MM.1S (cell line): ENCODE results near the gene FAM193B.

Experiments
- CTCF ChIP-seq: fragments of 300-600 bp; sonication (generic); IDR thresholded peaks from 2 replicates; pipeline ENCODE4 v1.5.1; 2016; ENCODE audit warnings: antibody characterized with exemption, low read length, mixed read lengths
- EZH2 ChIP-seq: fragments of 300-600 bp; sonication (generic); optimal IDR thresholded peaks from 2 replicates; pipeline ENCODE3; 2017; ENCODE audit warnings: low read depth, mild to moderate bottlenecking, antibody characterized with exemption, low read length, mixed read lengths

- no peak for TF ChIP-seq CTCF
- TF ChIP-seq EZH2 = no peak
These were observed 27.6 kb downstream of the FAM193B start for GRCh38 chr5:177526791-177527190.
